GM19099 (cell line): Measurements from ENCODE around the gene LHX6.
A peak's percentile ranks its signal among the peaks of the same experiment; 100 is the strongest.

Experiments
- POLR2A ChIP-seq: IDR thresholded peaks from 3 replicates; pipeline ENCODE4 v1.6.1; 2011; ENCODE audit warnings: low read depth; ENCODE audit not compliant: insufficient read length; ENCODE audit errors: extremely low read depth

The LHX6 gene

DNA sequence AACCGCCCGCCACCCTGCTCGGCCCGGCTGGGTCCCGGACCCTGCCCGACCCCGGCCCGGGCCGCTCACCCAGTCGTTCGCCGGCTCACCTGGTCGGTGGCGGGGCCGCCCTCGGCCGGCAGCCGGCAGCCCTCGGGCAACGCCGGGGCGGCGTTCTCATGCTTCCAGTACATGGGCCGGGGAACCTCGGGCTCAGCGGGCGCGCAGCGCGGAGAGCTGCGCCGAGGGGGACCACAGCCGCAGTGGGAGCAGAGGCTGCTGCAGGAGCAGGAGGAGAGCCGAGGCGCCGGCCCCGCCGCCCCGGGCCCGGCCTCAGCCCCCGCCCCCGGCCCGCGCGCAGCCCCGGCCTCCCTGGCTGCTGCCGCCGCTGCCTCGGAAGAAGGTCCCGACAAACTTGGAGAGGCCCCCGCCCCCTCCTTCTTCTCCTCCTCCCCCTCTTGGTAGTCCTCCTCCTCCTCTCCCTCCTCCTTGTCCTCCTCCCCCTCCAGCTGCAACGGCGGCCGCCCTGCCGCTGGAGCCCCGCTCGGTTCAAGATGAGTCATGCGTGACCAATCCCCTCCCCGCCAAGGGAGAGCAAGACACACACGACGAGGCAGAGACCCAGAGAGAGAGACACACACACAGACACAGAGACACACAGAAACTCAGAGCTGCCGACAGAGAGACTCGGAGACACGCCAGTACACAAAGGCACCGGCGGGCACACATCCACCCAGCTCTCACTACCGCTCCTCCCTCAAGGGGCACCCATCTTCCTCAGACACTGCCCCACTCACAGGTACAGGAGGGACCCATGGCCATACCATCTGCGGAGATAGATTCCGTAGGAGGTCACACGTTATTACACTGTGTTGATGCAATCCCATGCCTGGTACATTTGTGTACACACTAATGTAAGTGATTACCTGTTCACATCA, at the start of gene LHX6:
Gene LHX6 (minus strand): TSS at position 390 of the 917 bp plus-strand sequence. CDS start 217 bp downstream, at position 173.
- TF ChIP-seq POLR2A = no peak

DNA sequence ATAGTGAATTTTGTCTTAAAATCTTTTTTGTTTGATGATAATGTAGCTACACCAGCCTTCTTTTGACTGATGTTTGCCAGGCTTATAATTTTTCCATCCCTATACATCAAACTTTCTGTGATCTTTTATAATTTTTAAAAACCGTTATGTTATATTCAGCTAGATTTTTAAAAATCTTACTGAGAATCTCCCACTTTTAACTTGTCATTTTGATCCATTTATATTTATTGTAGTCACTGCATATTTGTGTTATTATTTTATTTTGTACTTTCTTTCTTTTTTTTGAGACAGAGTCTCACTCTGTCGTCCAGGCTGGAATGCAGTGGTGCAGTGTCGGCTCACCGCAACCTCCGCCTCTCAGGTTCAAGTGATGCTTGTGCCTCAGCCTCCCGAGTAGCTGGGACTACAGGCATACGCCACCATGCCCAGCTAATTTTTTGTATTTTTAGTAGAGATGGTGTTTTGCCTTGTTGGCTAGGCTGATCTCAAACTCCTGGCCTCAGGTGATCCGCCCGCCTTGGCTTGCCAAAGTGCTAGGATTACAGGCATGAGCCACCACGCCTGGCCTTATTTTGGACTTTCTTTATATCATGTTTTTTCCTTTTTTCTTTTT, 48.6 kb upstream of the LHX6 start:
- no peak for TF ChIP-seq POLR2A

DNA sequence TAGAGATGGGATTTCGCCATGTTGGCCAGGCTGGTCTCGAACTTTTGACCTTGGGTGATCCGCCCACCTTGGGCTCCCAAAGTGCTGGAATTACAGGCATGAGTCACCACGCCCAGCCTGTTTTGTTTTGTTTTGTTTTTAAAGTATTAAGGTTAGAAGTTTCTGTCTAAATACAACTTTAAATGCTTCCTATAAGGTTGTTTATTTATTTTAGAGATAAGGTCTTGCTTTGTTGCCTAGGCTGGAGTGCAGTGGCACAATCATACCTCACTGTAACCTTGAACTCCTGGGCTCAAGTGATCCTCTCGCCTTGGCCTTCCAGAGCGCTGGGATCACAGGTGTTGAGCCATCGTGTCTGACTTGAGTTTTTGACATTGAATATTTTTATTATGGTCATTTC, 47.3 kb upstream of the LHX6 start:
- no peak for TF ChIP-seq POLR2A

DNA sequence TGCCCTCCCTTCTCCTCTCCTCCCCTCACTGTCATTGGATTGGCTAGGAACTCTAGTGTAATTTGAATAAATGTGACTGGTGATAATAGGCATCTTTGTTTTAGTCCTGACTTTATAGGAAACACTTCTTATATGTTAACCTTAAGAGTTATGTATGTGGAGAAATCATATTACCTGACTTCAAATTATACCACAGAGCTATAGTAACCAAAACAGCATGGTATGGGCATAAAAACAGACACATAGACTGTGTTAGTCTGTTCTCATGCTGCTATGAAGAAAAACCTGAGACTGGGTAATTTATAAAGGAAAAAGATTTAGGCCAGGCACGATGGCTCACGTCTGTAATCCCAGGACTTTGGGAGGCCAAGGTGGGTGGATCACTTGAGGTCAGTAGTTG, 45.3 kb upstream of the LHX6 start:
- no peak for TF ChIP-seq POLR2A

DNA sequence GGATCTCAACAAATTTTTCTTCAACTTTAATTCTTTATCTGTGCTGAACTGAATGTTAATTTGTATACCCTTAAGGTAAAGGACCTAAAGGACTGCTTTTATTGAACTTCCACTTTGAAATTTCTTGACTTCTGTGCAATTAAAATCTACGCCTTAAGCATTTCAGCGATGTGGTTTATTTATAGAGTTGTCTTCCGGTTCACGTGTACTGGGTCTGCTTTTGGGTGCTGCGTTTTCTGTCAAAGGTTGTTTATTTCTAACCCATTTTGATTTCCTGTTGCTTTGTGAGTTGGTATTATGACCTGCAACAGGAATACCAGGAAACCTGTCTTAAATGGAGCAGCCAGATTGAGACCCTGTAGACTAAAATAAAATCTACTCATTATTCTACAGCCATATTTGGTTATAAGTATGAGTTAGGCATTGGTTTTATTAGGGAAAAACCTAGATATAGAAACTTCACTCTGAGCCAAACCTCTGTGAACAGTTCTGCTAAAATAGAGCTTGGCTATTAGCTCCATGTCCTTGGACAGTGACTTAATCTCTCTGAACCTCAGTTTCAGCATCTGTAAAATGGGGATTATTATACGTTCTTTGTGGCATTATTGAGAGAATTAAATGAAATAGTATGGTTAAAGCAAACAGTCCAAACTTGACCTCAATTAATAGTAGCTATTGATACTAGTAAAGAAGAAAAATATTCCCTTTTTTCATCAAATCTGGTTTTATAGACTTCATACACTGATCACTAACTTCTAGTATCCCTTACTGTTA, 39.5 kb upstream of the LHX6 start:
- TF ChIP-seq POLR2A = no peak

DNA sequence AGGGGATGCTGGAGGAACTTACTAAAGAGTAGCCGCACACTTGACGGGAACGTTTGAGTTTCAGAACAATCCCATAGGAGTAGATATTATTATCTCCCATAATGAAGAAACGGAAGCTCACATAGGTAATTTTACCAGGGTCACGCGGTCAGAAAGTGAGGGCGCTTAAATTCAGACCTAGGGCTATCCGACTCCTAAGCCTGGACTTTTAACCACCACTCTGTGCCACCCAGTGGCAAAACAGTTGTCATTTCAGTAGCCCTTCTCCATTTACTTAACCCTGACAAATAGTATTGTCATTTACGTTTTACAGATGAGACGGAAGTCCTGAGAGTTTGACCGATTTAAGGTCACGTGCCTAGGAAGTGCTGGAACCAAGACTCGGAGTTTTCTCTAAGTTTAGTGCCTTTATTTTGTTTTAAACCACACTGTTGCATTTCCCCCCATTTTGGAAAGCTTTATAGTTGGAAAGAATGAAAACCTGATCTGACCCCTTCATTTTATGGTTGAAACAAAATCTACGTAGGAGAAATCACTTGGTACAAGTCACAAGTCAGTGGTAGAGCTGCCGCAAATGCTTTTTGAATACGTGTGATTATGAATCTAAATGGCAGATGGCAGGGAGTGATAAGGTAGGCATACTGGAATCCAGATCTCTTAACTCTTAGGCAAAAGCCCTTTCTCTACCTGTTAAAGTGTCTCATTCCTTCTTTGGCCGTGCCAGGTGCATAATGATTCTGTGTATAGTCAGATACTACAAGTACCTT, 36.6 kb upstream of the LHX6 start:
- TF ChIP-seq POLR2A = no peak

DNA sequence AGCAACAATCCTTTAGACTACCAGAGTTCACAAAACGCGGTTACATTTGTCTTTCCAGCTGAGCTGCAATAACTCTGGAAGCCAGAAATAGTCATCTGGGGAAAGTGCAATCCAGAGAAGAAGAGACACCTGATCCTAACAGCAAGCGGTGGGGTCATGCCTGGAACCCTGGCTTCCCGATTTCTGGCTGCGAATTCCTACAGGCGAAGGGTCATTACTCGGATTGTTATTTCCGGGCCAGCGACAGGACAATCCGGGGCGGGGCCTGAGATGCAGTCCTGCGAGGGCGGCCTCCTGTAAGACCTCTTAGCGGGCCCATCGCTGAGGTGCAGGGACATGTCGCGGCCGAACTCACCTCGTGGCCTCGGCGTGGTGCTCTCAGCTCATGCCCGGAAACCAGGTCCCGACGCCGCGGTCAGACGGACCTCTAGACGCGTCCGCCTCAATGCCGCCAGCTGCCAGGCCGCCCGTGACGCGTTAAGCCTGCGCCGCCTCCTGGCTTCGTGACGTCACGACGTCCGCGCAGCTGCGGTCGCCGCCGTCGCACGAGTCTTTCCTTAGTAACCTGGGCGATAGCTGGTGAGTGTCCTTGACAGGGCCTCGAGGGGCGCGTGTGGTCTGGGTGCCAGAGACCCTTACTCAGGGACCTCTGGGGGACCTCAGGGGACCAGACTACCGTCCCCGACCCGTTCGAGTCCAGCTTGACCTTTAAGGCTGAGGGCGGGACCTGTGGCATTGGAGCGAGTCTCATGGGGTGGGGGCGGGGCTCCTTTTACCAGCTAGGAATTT, 35.8 kb upstream of the LHX6 start, which contains the start of the genes MRRF and RBM18:
Gene MRRF (plus strand): TSS at position 523 of the 789 bp plus-strand sequence. CDS start 6,010 bp downstream, outside the sequence.
Gene RBM18 (minus strand): TSS at position 481 of the 789 bp plus-strand sequence. CDS start 3,348 bp downstream, outside the sequence.
- peak; percentile 89 for TF ChIP-seq POLR2A

DNA sequence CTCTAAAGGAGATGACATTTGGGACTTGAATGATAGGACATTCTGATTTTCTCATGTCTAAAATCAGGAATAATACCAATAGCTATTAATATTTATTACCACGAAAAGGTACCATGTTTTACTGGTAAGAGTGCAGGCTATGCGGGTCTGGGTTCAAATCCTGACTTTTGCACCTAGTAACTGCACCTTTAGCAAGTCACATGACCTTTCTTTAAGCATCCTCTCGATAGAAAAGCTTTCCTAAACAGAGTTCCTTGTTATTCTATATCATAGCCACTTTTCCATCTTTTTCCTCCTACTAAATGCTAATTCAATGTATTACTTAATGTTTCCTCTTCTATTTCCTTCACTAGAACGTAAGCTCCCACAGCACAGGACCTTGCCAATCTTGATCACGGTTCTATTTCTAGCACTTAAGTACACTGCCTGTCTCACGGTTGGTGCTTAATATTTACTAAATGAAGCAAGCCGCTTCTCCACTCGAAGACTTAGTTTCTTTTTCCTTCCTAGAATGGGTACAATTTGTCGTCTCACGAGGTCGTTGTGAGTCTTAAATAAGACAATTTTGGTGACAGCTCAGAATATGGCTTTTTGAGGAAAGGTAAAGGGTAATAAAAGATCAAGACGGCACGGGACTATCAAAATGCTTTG, 35.1 kb upstream of the LHX6 start:
- TF ChIP-seq POLR2A = no peak

DNA sequence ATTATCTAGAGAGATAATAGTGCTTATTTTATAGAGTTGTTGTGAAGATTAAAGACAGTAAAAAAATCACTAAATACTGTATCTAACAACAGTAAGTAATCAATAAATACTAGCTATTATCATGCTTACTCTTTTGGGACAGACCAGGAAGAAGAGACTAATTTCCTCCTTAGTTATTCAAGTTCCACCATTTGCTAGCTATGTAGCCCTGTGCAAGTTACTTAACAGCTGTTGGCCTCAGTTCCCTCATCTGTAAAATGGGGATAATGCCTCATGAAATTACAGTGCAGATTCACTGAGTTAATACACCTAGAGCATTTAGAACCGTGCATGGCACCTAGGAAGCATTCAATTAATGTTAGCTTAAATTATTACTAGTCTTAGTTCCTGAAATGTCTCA, 33.3 kb upstream of the LHX6 start:
- no peak for TF ChIP-seq POLR2A

DNA sequence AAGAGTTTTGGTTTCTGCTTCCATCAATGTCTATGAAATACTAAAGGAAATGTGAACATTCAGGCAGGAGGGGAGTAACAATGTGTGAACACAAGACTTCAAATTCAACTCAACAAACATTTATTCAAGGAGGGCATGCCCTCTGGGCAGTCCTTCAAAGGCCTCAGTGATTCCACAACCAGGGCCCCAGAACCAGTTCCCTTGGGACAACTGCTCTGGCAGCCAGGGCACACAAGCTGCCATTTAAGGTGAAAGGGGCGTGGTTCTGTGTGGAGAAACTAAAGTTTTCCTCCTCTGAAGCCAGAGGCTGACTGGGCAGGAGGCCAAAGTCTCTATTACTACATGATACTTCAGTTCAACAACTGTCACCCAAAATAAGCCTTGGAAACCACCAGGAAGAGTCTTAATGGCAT, 32.7 kb upstream of the LHX6 start:
- no peak for TF ChIP-seq POLR2A

DNA sequence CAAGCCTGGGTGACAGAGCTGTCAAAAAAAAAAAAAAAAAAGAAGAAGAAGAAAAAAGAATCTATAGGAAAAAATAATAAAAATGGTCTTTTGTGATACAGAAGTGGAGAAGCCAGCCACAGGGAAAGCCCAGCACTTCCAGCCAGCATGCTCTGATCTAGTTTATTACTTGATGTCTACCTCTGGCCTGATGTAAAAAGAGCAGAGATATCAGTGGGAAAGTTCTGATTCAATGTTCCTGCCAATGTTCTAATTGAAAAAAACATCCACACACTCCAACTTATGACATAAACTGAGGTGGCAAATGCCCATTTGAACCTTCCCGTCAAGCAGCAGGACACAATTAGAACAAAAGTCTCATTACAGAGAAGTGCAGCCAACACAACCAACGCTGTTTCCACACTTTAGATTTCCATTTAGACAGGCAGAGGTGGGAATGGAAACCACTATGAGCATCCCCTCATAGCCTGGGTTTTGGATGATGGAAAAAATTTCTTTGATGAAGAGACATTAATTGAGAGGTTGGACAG, 30.2 kb upstream of the LHX6 start:
- no peak for TF ChIP-seq POLR2A

DNA sequence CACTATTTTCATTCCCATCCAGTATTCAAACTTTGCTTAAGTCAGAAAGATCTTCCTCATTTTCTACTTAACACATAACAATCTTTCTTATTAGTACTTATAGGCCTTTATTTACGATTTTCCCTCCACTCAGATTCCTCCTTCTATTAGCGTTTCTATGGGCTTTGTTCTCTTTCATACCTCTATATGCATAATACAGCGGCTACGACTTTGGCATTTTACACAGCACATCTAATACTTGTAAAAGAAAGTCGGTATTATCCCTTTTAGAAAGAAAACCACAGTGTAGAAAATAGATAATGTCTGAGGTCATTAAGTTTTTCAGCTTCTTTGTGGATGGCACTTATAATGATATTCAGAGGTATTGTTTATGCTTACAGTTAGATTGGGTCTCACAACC, 27.4 kb upstream of the LHX6 start:
- no peak for TF ChIP-seq POLR2A

DNA sequence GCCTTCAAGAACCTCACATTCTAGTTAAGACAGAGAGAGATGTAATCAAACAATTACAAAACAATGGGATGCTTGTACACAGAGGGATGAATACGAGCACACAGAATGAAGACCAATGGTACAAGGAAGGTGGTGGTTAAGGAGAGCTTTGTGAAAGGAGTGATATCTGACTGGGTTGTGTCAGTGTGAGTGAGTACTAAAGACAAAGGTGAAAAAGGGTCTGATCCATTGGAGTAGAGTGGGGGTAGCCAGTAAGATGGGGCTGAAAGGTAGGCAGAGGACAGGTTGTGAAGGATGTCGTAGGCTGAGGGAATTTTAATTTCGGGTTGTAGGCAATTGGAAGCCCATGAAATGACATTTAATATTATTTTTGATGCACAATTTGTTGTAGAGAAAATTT, 26.0 kb upstream of the LHX6 start:
- no peak for TF ChIP-seq POLR2A
